ENCODE measurements around the gene NBR1. TPM values are rescaled to one million over a fixed set of nuclear protein-coding genes. Genes with fewer than 3 reads are reported as not detected.
"Not testable (repeated sequence)": the region's sequence is repeated elsewhere in the genome, so short reads cannot be mapped to it uniquely, and the experiment has no call there.

NBR1 gene
- total RNA-seq, result 123 and 137 TPM in 2 replicates

GRCh38 chr17:43170766-43171585, at the start of gene NBR1:
Gene NBR1 (plus strand): TSS chr17:43171214. CDS start chr17:43175800, 4,586 bp downstream.
- DNase-seq, result peak; percentile 99

GRCh38 chr17:43125133-43125966, 45.7 kb upstream of the NBR1 start, which contains the start of gene BRCA1:
Gene BRCA1 (minus strand): TSS chr17:43125364. CDS start chr17:43124096, 1,268 bp downstream.
- DNase-seq, result peak; percentile 99

- DNase-seq, result no peak
Measured at GRCh38 chr17:43125967-43126910, 44.8 kb upstream of the NBR1 start.

- DNase-seq, result no peak
Measured at GRCh38 chr17:43126911-43127290, 44.1 kb upstream of the NBR1 start.

- DNase-seq, result not testable (repeated sequence)
Measured at GRCh38 chr17:43127333-43127876, 43.6 kb upstream of the NBR1 start.

GRCh38 chr17:43129671-43130010, 41.4 kb upstream of the NBR1 start:
- DNase-seq, result peak; percentile 63

GRCh38 chr17:43132117-43132516, 38.9 kb upstream of the NBR1 start:
- no peak for DNase-seq

GRCh38 chr17:43133439-43133838, 37.6 kb upstream of the NBR1 start:
- DNase-seq, result not testable (repeated sequence)

- DNase-seq, result no peak
Measured at GRCh38 chr17:43134774-43135453, 36.1 kb upstream of the NBR1 start.

GRCh38 chr17:43135454-43135819, 35.6 kb upstream of the NBR1 start:
- no peak for DNase-seq

GRCh38 chr17:43136574-43136973, 34.4 kb upstream of the NBR1 start:
- not testable (repeated sequence) for DNase-seq

GRCh38 chr17:43138531-43138930, 32.5 kb upstream of the NBR1 start:
- not testable (repeated sequence) for DNase-seq

GRCh38 chr17:43140396-43141332, 30.4 kb upstream of the NBR1 start:
- DNase-seq, result no peak

- no peak for DNase-seq
Measured at GRCh38 chr17:43142153-43142552, 28.9 kb upstream of the NBR1 start.

- no peak for DNase-seq
Measured at GRCh38 chr17:43143201-43143600, 27.8 kb upstream of the NBR1 start.

- DNase-seq, result no peak
Measured at GRCh38 chr17:43146649-43147048, 24.4 kb upstream of the NBR1 start.

- DNase-seq, result no peak
Measured at GRCh38 chr17:43151880-43152456, 19.0 kb upstream of the NBR1 start.

GRCh38 chr17:43153197-43153835, 17.7 kb upstream of the NBR1 start:
- not testable (repeated sequence) for DNase-seq

- DNase-seq, result no peak
Measured at GRCh38 chr17:43155666-43156065, 15.3 kb upstream of the NBR1 start.

GRCh38 chr17:43159232-43159631, 11.8 kb upstream of the NBR1 start:
- not testable (repeated sequence) for DNase-seq
